PC-3 (cell line): Measurements from ENCODE around the gene ETV6. TPM values are rescaled to one million over a fixed set of nuclear protein-coding genes. Genes with fewer than 3 reads are reported as not detected.
A peak's percentile ranks its signal among the peaks of the same experiment; 100 is the strongest.

Experiments
- ATAC-seq: fragments of 200-7000 bp; cut with Tn5 transposase; 2 replicates; pipeline ENCODE4 v1.9.1; 2020; ENCODE audit warnings: mild to moderate bottlenecking, moderate library complexity
- BruUV-seq: library from RNA; stranded (reverse); fragments of 400-500 nt; replicated peaks from 2 replicates; lab custom pipeline; 2021; lab: Mats Ljungman, UMichigan
- CTCF ChIA-PET: fragments of 300-600 bp; sonication (Branson Sonifier 250); formaldehyde crosslinking; loops from one replicate; lab custom pipeline; 2022; ENCODE audit warnings: antibody characterized with exemption; lab: Charles Lee
- POLR2A ChIA-PET: fragments of 300-600 bp; sonication (Branson Sonifier 250); formaldehyde crosslinking; loops from one replicate; lab custom pipeline; 2022; ENCODE audit warnings: antibody characterized with exemption; ENCODE audit not compliant: unreplicated experiment; lab: Charles Lee
- DNase-seq: peaks from one replicate; pipeline ENCODE4 v3.0.0-alpha.2; 2015
- H2AFZ ChIP-seq: fragments of 300-600 bp; sonication (generic); 2 replicates; pipeline ENCODE4 v1.6.0; 2016; ENCODE audit warnings: antibody characterized with exemption, low read length
- H3F3A ChIP-seq: fragments of 300-600 bp; sonication (generic); one replicate; pipeline ENCODE4 v1.6.0; 2017; ENCODE audit warnings: antibody characterized with exemption, low read length, control low read depth, mild to moderate bottlenecking; ENCODE audit not compliant: unreplicated experiment
- H3K27ac ChIP-seq: fragments of 300-600 bp; sonication (generic); 2 replicates; pipeline ENCODE4 v1.5.1; 2016; ENCODE audit warnings: mild to moderate bottlenecking, low read length
- H3K27me3 ChIP-seq: fragments of 300-600 bp; sonication (generic); 2 replicates; pipeline ENCODE4 v1.6.1; 2016; ENCODE audit warnings: low read length, mixed read lengths
- H3K36me3 ChIP-seq: fragments of 300-600 bp; sonication (generic); 2 replicates; pipeline ENCODE4 v1.6.1; 2016; ENCODE audit warnings: low read depth, mixed run types, low read length, mixed read lengths
- H3K4me1 ChIP-seq: fragments of 300-600 bp; sonication (generic); 2 replicates; pipeline ENCODE4 v1.5.1; 2016; ENCODE audit warnings: low read length; ENCODE audit not compliant: insufficient read depth
- H3K4me2 ChIP-seq: fragments of 300-600 bp; sonication (generic); 2 replicates; pipeline ENCODE4 v1.6.0; 2016; ENCODE audit warnings: low read length
- H3K4me3 ChIP-seq: fragments of 300-600 bp; sonication (generic); 2 replicates; pipeline ENCODE4 v1.5.1; 2016; ENCODE audit warnings: mild to moderate bottlenecking, low read length, mixed read lengths
- H3K79me2 ChIP-seq: fragments of 300-600 bp; sonication (generic); 2 replicates; pipeline ENCODE4 v1.6.1; 2017; ENCODE audit warnings: low read length, mixed read lengths
- H3K9ac ChIP-seq: fragments of 300-600 bp; sonication (generic); 2 replicates; pipeline ENCODE4 v1.6.0; 2016; ENCODE audit warnings: mild to moderate bottlenecking, low read length
- H3K9me2 ChIP-seq: fragments of 300-600 bp; sonication (generic); replicated peaks from 2 replicates; pipeline ENCODE4 v1.6.1; 2016; ENCODE audit warnings: mixed run types, low read length, mixed read lengths
- H3K9me3 ChIP-seq: fragments of 300-600 bp; sonication (generic); 2 replicates; pipeline ENCODE4 v1.6.1; 2016; ENCODE audit warnings: low read length, mixed read lengths
- H4K20me1 ChIP-seq: fragments of 300-600 bp; sonication (generic); 2 replicates; pipeline ENCODE4 v1.6.1; 2016; ENCODE audit warnings: low read length, mixed read lengths
- EZH2 ChIP-seq: fragments of 300-600 bp; sonication (generic); IDR thresholded peaks from one replicate; pipeline ENCODE4 v1.6.1; 2017; ENCODE audit warnings: antibody characterized with exemption, mild to moderate bottlenecking, low read length; ENCODE audit not compliant: unreplicated experiment
- EZH2phosphoT487 ChIP-seq: fragments of 300-600 bp; sonication (generic); IDR thresholded peaks from 2 replicates; pipeline ENCODE4 v1.6.1; 2018; ENCODE audit warnings: mild to moderate bottlenecking, antibody characterized with exemption, low read length, borderline replicate concordance
- intact Hi-C: fragments of 100-400 bp; cut with micrococcal nuclease; formaldehyde crosslinking; loops from 2 replicates; pipeline ENCODE4 v1.9.0; 2023
- total RNA-seq: library from RNA; depleted of rRNA; stranded (reverse); fragments of >200 nt; gene quantifications from 2 replicates; pipeline ENCODE4 v1.2.3, GENCODE V29; 2014
- TF ChIP-seq, protein P1 (sequence below): fragments of 300-600 bp; sonication (generic); conservative IDR thresholded peaks from 2 replicates; pipeline ENCODE4 v1.5.1; 2017; ENCODE audit warnings: antibody characterized with exemption, low read depth, mild to moderate bottlenecking, low read length

Gene ETV6
- total RNA-seq, 1 experiment from 2014 or later, result 5.0 TPM

DNA sequence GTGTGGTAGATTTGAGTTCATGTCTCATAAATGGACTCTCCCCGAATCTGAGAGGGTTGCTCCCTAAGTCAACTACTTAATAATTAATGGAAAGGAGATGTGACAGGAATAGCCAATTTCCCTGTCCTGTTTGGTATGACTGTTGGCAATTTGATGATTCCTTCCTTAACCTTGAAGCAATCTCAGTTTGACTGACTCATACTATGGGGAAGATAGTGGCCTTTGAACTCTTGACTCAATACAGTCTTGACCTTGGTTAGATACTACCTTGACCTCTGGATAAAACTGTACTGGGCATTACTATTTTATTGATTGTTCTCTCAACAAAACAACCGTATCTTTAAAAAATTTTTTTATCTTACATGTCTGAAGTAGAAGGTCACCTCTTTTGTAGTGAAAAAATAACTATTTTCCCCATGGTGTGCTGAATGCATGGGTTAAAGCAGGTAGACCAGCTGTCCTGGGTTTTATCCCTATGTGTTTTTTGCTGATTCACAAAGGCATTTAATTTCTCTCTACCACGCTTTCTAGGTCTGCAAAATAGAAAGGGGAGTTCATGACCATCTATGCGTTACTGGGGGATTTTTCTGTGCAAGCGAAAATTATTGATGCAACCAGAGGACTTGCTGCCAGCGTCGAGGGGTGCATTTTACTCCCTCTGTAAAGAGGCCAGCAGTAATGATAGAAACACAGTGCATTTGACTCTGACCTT lies 80.1 kb downstream of the ETV6 start:
- H3K79me2 ChIP-seq, result no peaks in the 10 kb centered on the region; the same call in 1 of the 2 replicates
- H3F3A ChIP-seq, result no peaks in the 10 kb centered on the region
- ChIA-PET POLR2A (no interaction called here), CTCF (interaction anchor here (0.7 kb wide), 1 partner anchor 20 kb away, joined by 3 read pairs; no protein-coding TSS in a partner anchor)
- TF ChIP-seq, protein P1, sequence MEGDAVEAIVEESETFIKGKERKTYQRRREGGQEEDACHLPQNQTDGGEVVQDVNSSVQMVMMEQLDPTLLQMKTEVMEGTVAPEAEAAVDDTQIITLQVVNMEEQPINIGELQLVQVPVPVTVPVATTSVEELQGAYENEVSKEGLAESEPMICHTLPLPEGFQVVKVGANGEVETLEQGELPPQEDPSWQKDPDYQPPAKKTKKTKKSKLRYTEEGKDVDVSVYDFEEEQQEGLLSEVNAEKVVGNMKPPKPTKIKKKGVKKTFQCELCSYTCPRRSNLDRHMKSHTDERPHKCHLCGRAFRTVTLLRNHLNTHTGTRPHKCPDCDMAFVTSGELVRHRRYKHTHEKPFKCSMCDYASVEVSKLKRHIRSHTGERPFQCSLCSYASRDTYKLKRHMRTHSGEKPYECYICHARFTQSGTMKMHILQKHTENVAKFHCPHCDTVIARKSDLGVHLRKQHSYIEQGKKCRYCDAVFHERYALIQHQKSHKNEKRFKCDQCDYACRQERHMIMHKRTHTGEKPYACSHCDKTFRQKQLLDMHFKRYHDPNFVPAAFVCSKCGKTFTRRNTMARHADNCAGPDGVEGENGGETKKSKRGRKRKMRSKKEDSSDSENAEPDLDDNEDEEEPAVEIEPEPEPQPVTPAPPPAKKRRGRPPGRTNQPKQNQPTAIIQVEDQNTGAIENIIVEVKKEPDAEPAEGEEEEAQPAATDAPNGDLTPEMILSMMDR, result no peak
- TF ChIP-seq EZH2phosphoT487, result no peak
- TF ChIP-seq EZH2, result no peak
- H2AFZ ChIP-seq, result no peak overlapping the region
- intact Hi-C loops, result no loop called here
- H3K27ac ChIP-seq, result peak overlapping the region; percentile 71
- H4K20me1 ChIP-seq, result no peaks in the 10 kb centered on the region
- no peak for DNase-seq
- no peak for ATAC-seq
- no peaks in the 10 kb centered on the region for H3K9me3 ChIP-seq
- no peaks in the 10 kb centered on the region for H3K36me3 ChIP-seq
- H3K4me3 ChIP-seq, result no peak overlapping the region
- H3K9me2 ChIP-seq, result no peaks in the 10 kb centered on the region
- no peaks in the 10 kb centered on the region for H3K27me3 ChIP-seq
- H3K9ac ChIP-seq, result no peak overlapping the region
- H3K4me2 ChIP-seq, result peak overlapping the region; percentile 61
- H3K4me1 ChIP-seq, result peaks cover 33% of the 10 kb centered on the region
- BruUV-seq, result no TSS peak

DNA sequence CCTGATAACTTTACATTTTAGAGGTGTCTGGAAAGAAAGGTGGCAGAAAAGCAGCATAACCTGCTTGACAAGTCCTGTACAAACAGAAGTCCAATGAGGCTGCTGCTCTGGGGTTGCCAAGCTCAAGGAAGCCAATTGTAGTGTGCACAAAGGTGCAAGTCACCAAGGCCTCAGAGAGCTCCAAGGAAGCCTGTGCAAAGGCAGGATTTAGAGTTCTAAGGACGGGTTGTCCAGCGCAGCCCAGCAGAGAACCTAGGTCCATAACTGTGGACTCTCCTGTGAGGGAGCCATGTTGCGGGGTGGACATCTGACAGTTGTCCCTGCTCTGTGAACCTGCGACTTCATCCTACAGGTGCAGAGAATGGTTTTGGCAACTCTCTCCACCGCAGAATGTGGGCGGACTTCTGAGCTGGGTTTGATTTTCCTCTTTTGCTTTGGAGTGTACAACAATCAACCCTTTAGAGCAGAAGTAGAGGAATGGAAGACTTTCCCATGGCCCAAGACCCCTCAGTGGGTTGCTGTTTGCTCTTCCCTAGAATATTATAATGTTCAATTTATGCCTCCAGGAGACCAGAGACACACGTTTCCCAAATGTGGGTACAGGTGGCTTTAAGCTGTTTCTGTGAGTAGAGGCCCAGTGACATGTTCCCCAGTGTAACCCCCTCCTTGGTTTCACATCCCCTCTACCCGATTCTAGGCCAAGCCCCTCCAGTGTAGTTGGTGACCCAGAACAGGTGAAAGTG lies 81.0 kb downstream of the ETV6 start:
- no TSS peak for BruUV-seq
- CTCF ChIA-PET, result no interaction called here
- H2AFZ ChIP-seq, result no peak overlapping the region
- no peaks in the 10 kb centered on the region for H3F3A ChIP-seq
- peak overlapping the region; percentile 61 for H3K4me2 ChIP-seq
- intact Hi-C loops, result no loop called here
- H3K4me3 ChIP-seq, result no peak overlapping the region
- H3K9me3 ChIP-seq, result no peaks in the 10 kb centered on the region
- no peak overlapping the region; the same call in 1 of the 2 replicates for H3K9ac ChIP-seq
- H3K27me3 ChIP-seq, result no peaks in the 10 kb centered on the region
- no peaks in the 10 kb centered on the region for H4K20me1 ChIP-seq
- POLR2A ChIA-PET, result interaction anchor here (0.6 kb wide), 1 partner anchor 151 kb away, joined by 3 read pairs; no protein-coding TSS in a partner anchor
- H3K4me1 ChIP-seq, result peaks cover 33% of the 10 kb centered on the region
- ATAC-seq, result peak; percentile 67
- peak overlapping the region; percentile 71 for H3K27ac ChIP-seq
- H3K36me3 ChIP-seq, result no peaks in the 10 kb centered on the region
- no peaks in the 10 kb centered on the region; the same call in 1 of the 2 replicates for H3K79me2 ChIP-seq
- TF ChIP-seq, protein P1, result no peak
- TF ChIP-seq EZH2phosphoT487 (no peak), EZH2 (no peak)
- peak; percentile 74 for DNase-seq
- H3K9me2 ChIP-seq, result no peaks in the 10 kb centered on the region
